GM19467 (cell line): ENCODE results near the gene CZIB.

ENCODE experiments used
- ATAC-seq: cut with Tn5 transposase; IDR thresholded peaks from one replicate; pipeline ENCODE4 v1.9.1; 2021; ENCODE audit warnings: mild to moderate bottlenecking, moderate library complexity; ENCODE audit not compliant: unreplicated experiment

The CZIB gene

GRCh38 chr1:53220171-53220961, at the start of gene CZIB:
Gene CZIB (minus strand): TSS chr1:53220634. CDS start chr1:53220575, 59 bp downstream.
- peak; percentile 89 for ATAC-seq

- ATAC-seq: no peak
Measured at GRCh38 chr1:53270107-53270506, 49.7 kb upstream of the CZIB start.

DNA sequence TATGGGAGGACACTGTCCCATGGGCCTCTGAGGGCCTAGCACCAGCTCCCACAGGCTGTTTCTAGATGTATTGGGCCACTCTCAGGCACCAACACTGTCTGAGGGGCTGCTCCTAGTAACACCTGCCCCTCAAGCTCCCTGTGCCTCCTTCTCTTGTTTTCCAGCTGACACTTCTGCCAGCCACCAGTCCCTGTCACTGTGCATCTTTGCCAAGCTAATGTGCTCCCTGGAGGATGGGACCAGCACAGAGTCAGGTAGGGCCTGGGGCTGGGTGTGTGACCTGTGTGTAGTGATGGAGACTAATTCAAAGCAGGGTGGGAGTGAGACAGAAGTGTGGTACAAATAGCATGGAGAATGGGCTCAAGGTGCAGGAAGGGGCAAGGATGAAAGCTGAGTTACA, 47.3 kb upstream of the CZIB start:
- ATAC-seq: no peak

DNA sequence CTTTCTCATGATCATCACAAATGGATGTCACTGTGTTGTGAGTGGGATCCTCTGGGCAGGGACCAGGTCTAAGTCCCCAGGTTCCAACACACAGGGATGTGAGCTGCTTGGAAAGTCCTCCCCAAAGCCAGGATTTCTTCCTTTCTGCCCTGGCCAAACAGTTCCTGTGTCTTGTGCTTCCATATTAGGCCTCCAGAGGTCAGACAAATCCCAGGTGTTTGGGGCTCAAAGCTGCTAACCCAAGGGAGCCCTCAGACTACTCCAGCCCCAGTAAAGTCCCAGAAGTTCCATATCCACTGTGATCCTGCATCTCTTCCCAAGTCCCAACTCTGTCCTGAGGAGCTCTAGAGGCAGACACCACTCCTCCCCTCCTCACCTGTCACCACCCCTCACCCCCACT, 45.6 kb upstream of the CZIB start:
- no peak for ATAC-seq

DNA sequence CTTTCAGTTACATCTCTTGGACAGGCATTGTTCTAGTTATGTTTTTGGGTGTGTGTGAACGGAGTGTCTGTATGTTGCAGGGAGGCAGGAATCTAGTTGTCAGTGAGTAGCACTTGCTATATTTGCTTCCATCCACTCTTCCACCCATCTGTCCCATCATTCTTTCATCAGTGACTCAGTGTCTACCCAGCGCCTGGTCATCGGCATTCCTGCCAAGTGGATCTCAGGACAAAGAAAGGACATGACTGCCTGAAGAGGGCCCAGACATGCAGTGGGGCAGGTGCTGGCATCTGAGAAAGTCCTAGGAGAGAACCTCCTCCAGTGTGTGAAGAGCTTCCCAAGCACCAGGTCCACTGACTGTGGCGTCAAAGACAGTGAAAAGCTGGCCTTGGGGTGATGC, 45.1 kb upstream of the CZIB start:
- ATAC-seq: no peak

- ATAC-seq: no peak
Measured at GRCh38 chr1:53264048-53264447, 43.6 kb upstream of the CZIB start.

- no peak for ATAC-seq
Measured at GRCh38 chr1:53262000-53262399, 41.6 kb upstream of the CZIB start.

DNA sequence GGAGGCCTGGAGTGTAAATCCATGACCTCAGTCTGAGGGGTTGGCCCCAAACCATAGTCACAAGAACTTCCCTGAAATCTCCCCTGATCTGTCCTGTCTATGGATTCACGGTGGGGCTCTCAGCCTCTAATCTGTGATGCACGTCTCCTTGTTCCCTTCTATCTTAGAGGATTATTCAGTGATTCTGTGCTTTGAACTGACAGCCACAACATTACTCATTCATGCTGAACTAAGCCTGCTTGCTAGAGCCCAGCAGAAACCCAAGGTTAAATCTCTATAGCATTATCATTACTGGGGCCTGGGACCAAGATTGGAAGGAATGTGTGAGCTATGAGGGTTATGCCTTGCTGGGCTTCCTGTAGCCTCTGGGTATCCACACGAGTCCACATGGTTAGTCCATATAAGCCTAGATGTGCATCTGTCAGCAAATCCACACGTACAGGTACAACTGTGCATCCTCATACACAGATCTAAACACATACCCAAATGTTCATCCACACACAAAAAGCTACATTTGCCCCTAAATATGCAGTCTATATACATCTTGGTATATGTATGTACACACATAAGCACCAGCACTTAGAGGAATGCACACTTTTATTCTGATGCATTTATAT, 40.3 kb upstream of the CZIB start:
- ATAC-seq: no peak

DNA sequence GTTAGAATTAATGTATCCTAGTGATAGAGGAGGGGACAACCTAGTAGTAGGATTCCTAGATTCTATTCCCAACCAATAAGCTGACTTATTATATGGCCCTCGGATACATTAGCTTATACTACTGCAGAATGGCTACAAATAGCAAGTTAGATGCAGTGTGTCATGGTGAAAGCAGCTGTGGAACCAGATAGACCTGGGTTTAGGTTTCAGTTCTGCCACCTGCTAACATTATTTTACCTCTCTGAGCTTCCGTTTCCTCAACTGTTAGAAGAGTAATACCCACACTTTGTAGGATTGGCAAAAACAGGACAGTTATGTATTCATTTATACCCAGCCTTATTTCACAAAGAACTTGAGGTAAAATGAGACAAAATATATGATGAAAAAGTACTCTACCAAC, 39.5 kb upstream of the CZIB start:
- peak; percentile 67 for ATAC-seq

DNA sequence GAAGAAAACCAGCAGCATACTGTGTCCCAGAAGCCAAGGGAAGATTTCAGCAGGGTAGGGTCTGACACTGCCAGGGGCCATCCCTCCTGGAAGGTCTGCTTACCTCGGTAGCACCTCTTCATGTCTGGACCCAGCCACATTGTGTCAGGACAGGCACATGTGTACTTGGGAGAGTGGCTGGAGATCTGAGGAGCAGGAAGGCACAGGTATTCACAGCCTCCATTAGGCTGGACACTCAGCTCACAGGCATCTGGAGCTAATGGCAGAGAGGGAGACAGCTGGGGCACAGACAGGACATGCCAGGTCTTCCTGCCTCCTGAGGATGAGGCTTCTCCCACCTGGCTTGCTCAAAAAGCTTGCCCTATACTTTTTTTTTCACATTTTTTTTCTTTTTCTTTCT, 37.8 kb upstream of the CZIB start:
- ATAC-seq: no peak

DNA sequence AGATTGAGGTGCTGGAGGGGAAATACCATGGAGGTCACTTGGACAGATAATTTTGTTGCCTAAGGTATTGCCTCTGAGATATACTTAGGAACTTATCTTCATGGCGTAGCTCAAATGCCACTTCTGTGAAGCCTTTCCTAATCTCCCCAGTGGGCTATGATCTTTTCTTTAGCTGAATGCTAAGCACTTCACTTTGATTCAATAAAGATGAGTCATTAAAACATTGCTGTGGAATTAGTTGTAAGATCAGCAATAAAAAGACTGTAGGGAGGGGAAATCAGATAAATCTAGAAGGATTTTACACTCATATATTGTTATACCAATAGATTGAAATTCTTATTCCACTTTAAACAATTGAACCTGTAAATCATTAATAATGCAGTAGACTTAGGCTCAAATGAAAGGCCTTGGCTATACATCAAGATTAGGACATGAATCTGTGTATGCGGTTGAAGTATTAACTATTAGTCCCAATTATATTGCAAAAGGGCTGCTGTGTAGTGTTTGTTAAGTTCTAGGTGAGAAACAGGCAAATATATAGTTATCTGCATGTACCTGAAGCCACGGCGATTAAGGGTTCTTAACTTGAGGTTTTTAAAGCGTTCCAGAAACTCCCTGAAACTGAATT, 37.1 kb upstream of the CZIB start:
- ATAC-seq: no peak

GRCh38 chr1:53256511-53257453, 36.3 kb upstream of the CZIB start:
- ATAC-seq: no peak

DNA sequence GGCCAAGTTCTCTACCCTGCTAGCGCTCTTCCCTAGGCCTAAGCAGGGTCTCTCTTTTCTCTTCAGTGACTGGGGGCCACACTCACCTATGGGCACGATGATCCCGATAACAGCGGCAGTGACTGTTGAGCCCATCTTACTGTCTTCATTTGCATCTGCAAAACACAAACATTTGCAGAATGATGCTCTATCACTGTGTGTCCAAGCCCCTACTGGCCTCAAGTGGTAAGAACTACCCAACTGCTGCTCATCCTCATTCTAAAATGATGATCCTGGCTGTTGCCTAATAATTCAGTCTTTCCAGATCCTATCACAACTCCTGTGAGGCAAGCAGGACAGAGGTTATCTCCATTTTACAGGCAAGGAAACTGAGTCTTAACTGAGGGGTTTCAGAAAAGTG, 34.6 kb upstream of the CZIB start:
- no peak for ATAC-seq

GRCh38 chr1:53254011-53254640, 33.7 kb upstream of the CZIB start:
- ATAC-seq: no peak

- no peak for ATAC-seq
Measured at GRCh38 chr1:53250325-53250724, 29.9 kb upstream of the CZIB start.

GRCh38 chr1:53249706-53250105, 29.3 kb upstream of the CZIB start:
- ATAC-seq: no peak

- no peak for ATAC-seq
Measured at GRCh38 chr1:53246261-53247134, 26.1 kb upstream of the CZIB start.

GRCh38 chr1:53244141-53244540, 23.7 kb upstream of the CZIB start:
- ATAC-seq: no peak

GRCh38 chr1:53242381-53242780, 21.9 kb upstream of the CZIB start:
- no peak for ATAC-seq

DNA sequence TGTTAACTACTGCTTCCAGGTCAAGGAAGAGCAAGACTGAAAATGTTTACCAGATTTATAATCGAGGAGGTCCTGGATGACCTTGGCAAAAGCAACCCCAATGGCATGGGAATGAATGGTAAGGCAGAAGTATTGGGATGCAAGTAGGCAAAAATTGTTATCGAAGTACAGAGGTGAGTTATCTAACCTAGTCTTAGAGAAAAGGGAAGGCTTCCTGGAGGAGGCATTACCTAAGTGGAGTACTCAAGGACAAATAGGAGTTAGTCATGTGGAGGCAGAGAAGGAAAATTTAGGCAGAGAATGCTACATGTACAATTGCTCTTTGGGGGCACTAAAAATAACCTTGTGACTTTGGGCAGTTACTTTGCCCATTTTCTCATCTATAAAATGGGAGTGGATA, 21.4 kb upstream of the CZIB start:
- ATAC-seq: no peak
